ENCODE results near the gene RIMS3. TPM values are rescaled to one million over a fixed set of nuclear protein-coding genes. Genes with fewer than 3 reads are reported as not detected.

The RIMS3 gene
- total RNA-seq, 4 donors from 2014 or later: 2.8 to 8.2 (median 4.8) TPM

DNA sequence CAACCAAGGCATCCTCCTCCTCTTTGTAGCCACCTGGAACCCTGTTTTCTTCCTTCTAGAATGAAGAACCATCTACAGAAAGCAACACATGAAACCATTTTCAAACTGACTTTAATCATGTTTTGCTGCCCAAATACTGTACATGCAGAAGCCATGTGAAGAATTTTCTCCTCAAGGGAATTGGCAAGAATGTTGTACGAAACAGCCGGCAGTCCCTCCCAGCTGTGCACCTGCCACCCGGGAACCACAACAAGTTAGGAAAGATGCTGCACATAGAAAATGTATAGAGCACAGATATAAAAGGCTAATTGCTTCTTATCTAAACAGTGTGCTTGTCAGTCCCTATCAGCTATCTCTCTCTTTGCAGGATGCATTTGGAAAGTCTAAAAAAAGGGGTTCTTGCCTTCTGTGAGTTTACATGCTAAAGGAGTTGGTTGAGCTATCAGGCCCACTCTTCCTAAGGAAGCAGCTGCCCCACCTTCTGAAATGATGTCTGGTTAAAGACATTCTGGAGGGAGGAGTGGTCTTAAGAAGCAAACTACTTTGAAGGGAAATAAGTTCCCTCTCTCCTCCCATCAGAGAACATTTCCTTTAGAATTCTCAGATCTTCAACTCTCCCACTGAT, 44.8 kb downstream of the RIMS3 start:
- Histone ChIP-seq H3K27me3 (no peaks in the 10 kb centered on the region), H3K4me1 (no peaks in the 10 kb centered on the region), H3K36me3 (no peaks in the 10 kb centered on the region), H3K9me3 (no peaks in the 10 kb centered on the region), H3K4me3 (no peak overlapping the region), H3K27ac (no peak overlapping the region)
- peak in 1 of 2 donors; percentile 16 for DNase-seq (ENCODE audit: low spot score in 2 of 2)
- no peak for TF ChIP-seq EP300 (IDR thresholded peaks at IDR 0.05)
- 50% methylated on average over 3 of the region's 3 CpGs for WGBS

GRCh38 chr1:40620150-40620549, 45.3 kb downstream of the RIMS3 start:
- Histone ChIP-seq H3K27me3 (no peaks in the 10 kb centered on the region), H3K27ac (no peak overlapping the region), H3K4me3 (no peak overlapping the region), H3K9me3 (no peaks in the 10 kb centered on the region), H3K4me1 (no peaks in the 10 kb centered on the region), H3K36me3 (no peaks in the 10 kb centered on the region)
- WGBS: 76% methylated on average over 5 of the region's 5 CpGs
- peak; percentile 11 to 12 for DNase-seq (ENCODE audit: low spot score in 2 of 2)
- TF ChIP-seq POLR2AphosphoS5 (IDR thresholded peaks at IDR 0.05) (no peak), EP300 (IDR thresholded peaks at IDR 0.05) (no peak), POLR2A (IDR thresholded peaks at IDR 0.05) (no peak)
- TF ChIP-seq, protein P1, sequence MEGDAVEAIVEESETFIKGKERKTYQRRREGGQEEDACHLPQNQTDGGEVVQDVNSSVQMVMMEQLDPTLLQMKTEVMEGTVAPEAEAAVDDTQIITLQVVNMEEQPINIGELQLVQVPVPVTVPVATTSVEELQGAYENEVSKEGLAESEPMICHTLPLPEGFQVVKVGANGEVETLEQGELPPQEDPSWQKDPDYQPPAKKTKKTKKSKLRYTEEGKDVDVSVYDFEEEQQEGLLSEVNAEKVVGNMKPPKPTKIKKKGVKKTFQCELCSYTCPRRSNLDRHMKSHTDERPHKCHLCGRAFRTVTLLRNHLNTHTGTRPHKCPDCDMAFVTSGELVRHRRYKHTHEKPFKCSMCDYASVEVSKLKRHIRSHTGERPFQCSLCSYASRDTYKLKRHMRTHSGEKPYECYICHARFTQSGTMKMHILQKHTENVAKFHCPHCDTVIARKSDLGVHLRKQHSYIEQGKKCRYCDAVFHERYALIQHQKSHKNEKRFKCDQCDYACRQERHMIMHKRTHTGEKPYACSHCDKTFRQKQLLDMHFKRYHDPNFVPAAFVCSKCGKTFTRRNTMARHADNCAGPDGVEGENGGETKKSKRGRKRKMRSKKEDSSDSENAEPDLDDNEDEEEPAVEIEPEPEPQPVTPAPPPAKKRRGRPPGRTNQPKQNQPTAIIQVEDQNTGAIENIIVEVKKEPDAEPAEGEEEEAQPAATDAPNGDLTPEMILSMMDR (IDR thresholded peaks at IDR 0.05): no peak

DNA sequence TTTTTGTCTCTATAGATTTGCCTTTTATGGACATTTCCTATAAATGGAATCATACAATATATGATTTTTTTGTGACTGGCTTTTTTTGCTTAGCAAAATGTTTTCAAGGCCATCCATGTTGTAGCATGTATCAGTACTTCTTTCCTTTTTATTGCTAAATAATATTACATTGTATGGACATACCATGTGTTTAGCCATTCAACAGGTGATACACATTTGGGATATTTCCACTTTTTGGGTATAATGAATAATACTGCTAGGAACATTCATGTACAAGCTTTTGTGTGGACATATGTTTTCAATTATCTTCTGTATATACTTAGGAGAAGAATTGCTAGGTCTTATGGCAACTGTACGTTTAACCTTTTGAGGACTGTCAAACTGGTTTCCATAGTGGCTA, 47.4 kb downstream of the RIMS3 start:
- DNase-seq (ENCODE audit: low spot score in 2 of 2): no peak
- Histone ChIP-seq H3K4me3 (no peak overlapping the region), H3K9me3 (no peaks in the 10 kb centered on the region), H3K36me3 (no peaks in the 10 kb centered on the region), H3K4me1 (no peaks in the 10 kb centered on the region), H3K27ac (no peak overlapping the region), H3K27me3 (no peaks in the 10 kb centered on the region)
- TF ChIP-seq POLR2A (IDR thresholded peaks at IDR 0.05) (no peak), POLR2AphosphoS5 (IDR thresholded peaks at IDR 0.05) (no peak), EP300 (IDR thresholded peaks at IDR 0.05) (no peak)
- TF ChIP-seq, protein P1 (IDR thresholded peaks at IDR 0.05): no peak
- 68% methylated on average over 1 of the region's 1 CpG for WGBS

DNA sequence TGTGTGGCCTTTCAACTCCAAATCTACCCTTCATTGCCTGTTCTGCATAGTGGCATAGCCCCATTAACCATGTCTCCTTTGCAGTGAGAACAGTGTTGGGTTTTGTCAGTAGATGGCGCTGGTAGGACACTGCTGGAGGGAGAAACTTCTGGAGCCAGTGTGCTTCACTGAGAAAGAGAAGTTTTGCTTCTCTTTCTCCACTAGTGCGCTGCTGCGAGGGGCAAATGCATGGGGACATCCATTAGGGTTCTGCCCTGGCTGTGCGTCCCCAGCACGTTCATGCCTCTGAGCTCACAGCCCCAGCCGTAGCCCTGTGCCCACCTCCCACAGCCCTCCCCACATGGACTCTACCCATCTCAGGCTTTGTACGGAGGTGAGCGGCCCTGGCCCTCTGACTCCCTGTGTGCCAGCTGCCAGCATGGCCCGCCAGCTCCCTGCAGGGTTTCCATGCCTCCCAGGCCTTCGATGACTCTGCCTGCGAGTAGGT, 53.1 kb downstream of the RIMS3 start:
- H3K9me3 ChIP-seq: no peaks in the 10 kb centered on the region
- peaks cover 5% of the 10 kb centered on the region for H3K4me1 ChIP-seq
- TF ChIP-seq POLR2AphosphoS5 (IDR thresholded peaks at IDR 0.05) (no peak), POLR2A (IDR thresholded peaks at IDR 0.05) (no peak), EP300 (IDR thresholded peaks at IDR 0.05) (no peak)
- TF ChIP-seq, protein P1 (IDR thresholded peaks at IDR 0.05): peak; percentile 23 to 77
- peak in 1 of 2 donors; percentile 68 for DNase-seq (ENCODE audit: low spot score in 2 of 2)
- WGBS: 15% methylated on average over 11 of the region's 11 CpGs
- no peak overlapping the region for H3K27ac ChIP-seq
- H3K27me3 ChIP-seq: no peaks in the 10 kb centered on the region
- H3K36me3 ChIP-seq: no peaks in the 10 kb centered on the region
- H3K4me3 ChIP-seq: no peak overlapping the region

- H3K27me3 ChIP-seq: no peaks in the 10 kb centered on the region
- no peaks in the 10 kb centered on the region for H3K9me3 ChIP-seq
- peak in 1 of 2 donors; percentile 31 for DNase-seq (ENCODE audit: low spot score in 2 of 2)
- H3K4me1 ChIP-seq: peaks cover 5% of the 10 kb centered on the region
- no peak overlapping the region for H3K4me3 ChIP-seq
- TF ChIP-seq POLR2AphosphoS5 (IDR thresholded peaks at IDR 0.05) (no peak), POLR2A (IDR thresholded peaks at IDR 0.05) (no peak), EP300 (IDR thresholded peaks at IDR 0.05) (no peak)
- TF ChIP-seq, protein P1 (IDR thresholded peaks at IDR 0.05): no peak
- 91% methylated on average over 4 of the region's 7 CpGs for WGBS
- H3K27ac ChIP-seq: no peak overlapping the region
- no peaks in the 10 kb centered on the region for H3K36me3 ChIP-seq
Observed at GRCh38 chr1:40610156-40610555, 55.3 kb downstream of the RIMS3 start.
